NCI-H510A (cell line): ENCODE results near the gene ZNF507.
"Not testable (repeated sequence)": the region's sequence is repeated elsewhere in the genome, so short reads cannot be mapped to it uniquely, and the experiment has no call there.

Experiments used
- DNase-seq: peaks from one replicate; lab custom pipeline; 2025; lab: John Stamatoyannopoulos, UW

The ZNF507 gene

GRCh38 chr19:32415246-32415645, 69.8 kb downstream of the ZNF507 start:
- DNase-seq, result no peak

DNA sequence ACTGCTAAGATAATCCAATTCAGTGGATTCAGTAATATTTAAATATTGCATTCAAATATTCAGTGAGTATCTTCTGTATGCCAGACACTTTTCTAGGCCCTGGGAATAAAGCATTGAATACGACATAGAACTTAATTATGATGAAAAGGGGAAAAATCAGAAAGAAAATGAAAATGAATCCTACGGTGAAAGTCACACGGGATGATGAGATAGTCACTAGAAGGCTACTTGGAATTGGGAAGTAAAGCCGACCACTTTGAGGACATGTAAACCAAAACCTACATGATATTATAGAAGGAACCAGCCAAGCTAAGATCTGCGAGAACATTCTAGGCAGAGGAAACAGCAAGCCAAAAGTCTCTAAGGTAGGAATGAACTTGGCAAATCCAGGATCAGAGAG, 70.3 kb downstream of the ZNF507 start:
- DNase-seq, result no peak

DNA sequence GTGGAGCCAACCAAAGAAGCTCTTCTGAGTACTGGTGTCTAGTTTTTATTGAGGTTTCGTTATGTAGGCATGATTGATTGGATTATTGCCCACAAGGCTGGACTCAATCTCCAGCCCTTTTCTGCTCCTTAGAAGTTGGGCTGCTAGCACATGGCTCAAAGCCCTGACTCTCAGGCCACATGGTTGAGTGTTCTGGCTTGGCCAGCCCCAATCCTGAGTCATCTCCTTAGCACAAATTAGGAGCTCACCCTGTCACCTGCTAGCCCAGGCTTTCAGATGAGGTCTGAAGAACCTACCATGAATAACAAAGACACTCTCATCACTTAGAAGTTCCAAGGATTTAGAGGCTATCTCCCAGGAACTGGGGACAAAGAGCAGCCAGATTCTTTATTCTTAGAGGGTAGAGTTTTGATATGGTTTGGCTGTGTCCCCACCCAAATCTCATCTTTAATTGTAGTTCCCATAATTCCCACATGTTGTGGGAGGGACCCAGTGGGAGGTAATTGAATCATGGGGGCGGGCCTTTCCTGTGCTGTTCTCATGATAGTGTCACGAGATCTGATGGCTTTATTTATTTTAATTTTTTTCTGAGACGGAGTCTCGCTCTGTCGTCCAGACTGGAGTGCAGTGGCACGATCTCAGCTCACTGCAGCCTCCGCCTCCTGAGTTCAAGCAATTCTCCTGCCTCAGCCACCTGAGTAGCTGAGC, 71.5 kb downstream of the ZNF507 start:
- no peak for DNase-seq

- no peak for DNase-seq
Observed at GRCh38 chr19:32418155-32418554, 72.7 kb downstream of the ZNF507 start.

- DNase-seq, result no peak
Observed at GRCh38 chr19:32421589-32422361, 76.4 kb downstream of the ZNF507 start.

DNA sequence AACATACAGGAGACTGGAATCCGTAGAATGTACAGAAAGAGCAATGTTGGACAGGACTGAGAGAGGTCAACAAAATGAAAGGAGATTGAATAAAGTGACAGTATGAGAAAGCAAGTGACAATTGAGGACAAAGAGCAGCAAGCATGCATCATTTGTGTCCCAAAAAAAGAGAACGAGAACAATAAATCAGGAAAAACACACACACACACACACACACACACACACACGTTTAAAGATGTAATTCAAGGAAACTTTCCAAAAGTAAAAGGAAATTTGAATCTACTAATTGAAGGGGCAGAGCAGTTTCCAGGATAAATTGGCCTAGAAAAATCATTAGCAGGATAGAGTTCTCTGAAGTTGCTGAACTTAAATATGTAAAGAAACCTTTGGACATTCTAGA, 77.0 kb downstream of the ZNF507 start:
- no peak for DNase-seq

- not testable (repeated sequence) for DNase-seq
Observed at GRCh38 chr19:32423944-32424343, 78.5 kb downstream of the ZNF507 start.

DNA sequence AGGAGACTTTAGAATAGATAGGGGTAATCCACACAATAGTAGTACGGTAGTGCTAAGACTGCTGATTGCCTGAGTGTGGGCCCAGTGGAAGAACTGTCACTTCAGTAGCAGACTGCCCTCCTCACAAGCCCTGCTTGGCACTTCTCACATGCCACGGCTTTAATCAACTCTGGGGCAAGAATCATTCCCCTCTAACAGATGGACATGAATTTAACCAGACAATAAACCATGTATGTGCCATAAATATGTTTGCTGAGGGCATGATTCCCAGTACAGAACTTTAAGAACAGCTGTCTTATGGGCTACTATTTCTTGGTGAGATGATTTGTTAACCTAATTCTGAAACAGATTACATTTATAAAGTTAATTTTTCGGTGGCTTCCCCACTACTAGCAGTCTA, 82.1 kb downstream of the ZNF507 start:
- DNase-seq, result no peak

GRCh38 chr19:32436692-32437091, 91.3 kb downstream of the ZNF507 start:
- DNase-seq, result no peak

DNA sequence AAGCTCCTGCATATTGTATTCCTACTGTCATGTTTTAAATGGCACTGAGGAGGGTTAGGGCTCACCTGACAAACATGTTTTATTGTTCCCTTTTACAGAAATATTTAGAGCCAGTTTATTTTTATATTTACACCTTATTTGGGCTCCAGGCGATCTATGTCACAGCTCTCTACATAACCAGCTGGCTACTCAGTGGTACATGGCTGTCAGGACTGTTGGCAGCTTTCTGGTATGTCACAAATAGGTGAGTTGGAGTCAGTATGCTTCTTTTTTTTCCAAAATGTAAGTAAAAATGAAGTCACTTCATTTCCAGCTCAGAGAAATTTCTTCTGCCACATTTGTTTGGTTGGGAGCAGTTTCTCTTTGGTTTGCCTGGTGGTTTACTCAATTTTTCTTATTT, 91.7 kb downstream of the ZNF507 start:
- no peak for DNase-seq
